C4-2B (cell line): Measurements from ENCODE around the gene TBXT.

Experiments used
- ZFX ChIP-seq: fragments of 450-650 bp; IDR thresholded peaks from 2 replicates; pipeline ENCODE4 v1.6.1; 2017
- TF ChIP-seq, protein P1 (sequence below): fragments of 450-650 bp; conservative IDR thresholded peaks from 2 replicates; pipeline ENCODE4 v1.5.1; 2017; ENCODE audit warnings: mild to moderate bottlenecking

DNA sequence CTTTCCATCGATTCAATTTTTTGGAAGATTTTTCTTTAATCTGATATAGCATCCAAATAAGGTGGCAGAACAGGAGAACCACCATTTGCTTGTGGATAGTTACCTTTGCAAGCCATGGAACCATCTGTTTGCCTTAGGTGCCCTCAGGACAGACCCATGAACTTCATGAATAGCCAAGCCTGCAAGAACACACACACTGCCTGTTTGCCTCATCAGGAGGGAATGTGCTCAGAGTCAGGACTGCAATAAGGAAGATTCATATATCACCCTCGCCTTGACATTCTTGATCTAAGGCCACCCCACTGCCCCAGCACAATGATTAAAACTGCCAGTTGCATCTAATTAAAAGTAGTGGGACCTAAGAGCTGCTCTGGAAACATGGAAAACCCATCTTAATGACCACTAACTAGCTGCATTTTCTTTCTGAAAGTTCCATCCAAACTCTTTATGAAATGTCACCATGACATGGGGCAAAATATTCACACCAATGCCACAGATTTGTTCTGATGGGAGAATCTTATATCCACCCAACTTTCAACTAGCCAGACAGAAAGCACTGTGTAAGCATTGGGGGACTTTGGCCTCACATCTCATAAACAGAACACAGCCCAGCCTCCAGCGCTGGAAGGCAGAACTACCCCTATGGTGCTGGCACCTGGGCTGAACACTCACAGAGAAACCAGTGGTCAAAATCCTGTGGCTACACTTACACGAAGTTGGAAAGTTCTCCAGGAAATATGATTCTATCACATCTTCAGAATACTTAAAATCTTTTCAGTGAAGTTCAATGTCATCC lies 48.3 kb downstream of the TBXT start:
- TF ChIP-seq, protein P1, sequence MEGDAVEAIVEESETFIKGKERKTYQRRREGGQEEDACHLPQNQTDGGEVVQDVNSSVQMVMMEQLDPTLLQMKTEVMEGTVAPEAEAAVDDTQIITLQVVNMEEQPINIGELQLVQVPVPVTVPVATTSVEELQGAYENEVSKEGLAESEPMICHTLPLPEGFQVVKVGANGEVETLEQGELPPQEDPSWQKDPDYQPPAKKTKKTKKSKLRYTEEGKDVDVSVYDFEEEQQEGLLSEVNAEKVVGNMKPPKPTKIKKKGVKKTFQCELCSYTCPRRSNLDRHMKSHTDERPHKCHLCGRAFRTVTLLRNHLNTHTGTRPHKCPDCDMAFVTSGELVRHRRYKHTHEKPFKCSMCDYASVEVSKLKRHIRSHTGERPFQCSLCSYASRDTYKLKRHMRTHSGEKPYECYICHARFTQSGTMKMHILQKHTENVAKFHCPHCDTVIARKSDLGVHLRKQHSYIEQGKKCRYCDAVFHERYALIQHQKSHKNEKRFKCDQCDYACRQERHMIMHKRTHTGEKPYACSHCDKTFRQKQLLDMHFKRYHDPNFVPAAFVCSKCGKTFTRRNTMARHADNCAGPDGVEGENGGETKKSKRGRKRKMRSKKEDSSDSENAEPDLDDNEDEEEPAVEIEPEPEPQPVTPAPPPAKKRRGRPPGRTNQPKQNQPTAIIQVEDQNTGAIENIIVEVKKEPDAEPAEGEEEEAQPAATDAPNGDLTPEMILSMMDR, result no peak
- no peak for TF ChIP-seq ZFX
